Measurements from ENCODE around the gene TRAPPC4. TPM values are rescaled to one million over a fixed set of nuclear protein-coding genes. Genes with fewer than 3 reads are reported as not detected.

The TRAPPC4 gene
- total RNA-seq, 1 experiment from 2014 or later, result 78.9 TPM

GRCh38 chr11:119055901-119056300 is 37.3 kb downstream of the TRAPPC4 start:
- ATAC-seq, result no peak
- DNase-seq (ENCODE audit: low read depth, low spot score), result no peak
- TF ChIP-seq SIN3A (IDR thresholded peaks at IDR 0.05; ENCODE audit: borderline replicate concordance, insufficient read depth, low read depth, low read length) (no peak), TCF7L2 (IDR thresholded peaks at IDR 0.05; ENCODE audit: low read depth, low read length) (no peak), REST (IDR thresholded peaks at IDR 0.05; ENCODE audit: insufficient read depth in 1 of 2, low read depth in 2 of 2, low read length in 1 of 2) (no peak), POLR2AphosphoS5 (IDR thresholded peaks at IDR 0.05; ENCODE audit: low read depth, low read length) (no peak), CTCF (IDR thresholded peaks at IDR 0.05) (no peak)
- Histone ChIP-seq H3K4me1 (ENCODE audit: control insufficient read depth, insufficient read depth, low read length) (peaks cover 7% of the 10 kb centered on the region; the same call in 1 of the 2 replicates), H3K9me3 (ENCODE audit: control insufficient read depth, insufficient read depth, low read depth, low read length) (no peaks in the 10 kb centered on the region), H3K36me3 (ENCODE audit: control insufficient read depth, insufficient read depth, low read length) (peaks cover 19% of the 10 kb centered on the region; the same call in 1 of the 2 replicates), H3K4me3 (ENCODE audit: low read depth in 2 of 2, low read length in 2 of 2) (peak overlapping the region; percentile 82 to 87), H3K27ac (ENCODE audit: low read length) (peak overlapping the region; percentile 86), H3K27me3 (ENCODE audit: control insufficient read depth, insufficient read depth, low read length) (no peaks in the 10 kb centered on the region)
- intact Hi-C loops (cut with micrococcal nuclease; ENCODE audit: unreplicated experiment) (no loop called here), in situ Hi-C loops (cut with HindIII; ENCODE audit: low pct_unique_long_range_greater_than_20kb, low sequenced_read_pairs) (no loop called here)
- BruUV-seq (replicated peaks), result no TSS peak
- POLR2A ChIA-PET, result interaction anchor here (0.6 to 0.7 kb wide), 3 partner anchors 28 to 36 kb away, joined by 3 to 9 read pairs (median 5); no protein-coding TSS in a partner anchor
- CTCF ChIA-PET, result interaction anchor here (0.6 to 1.0 kb wide), 3 partner anchors 11 to 29 kb away, joined by 3 to 5 read pairs (median 3); partner anchors contain the start of gene HMBS

- intact Hi-C loops (cut with micrococcal nuclease; ENCODE audit: unreplicated experiment), result no loop called here
- BruUV-seq (replicated peaks), result no TSS peak
- H3K4me3 ChIP-seq (ENCODE audit: low read depth in 2 of 2, low read length in 2 of 2), result peak overlapping the region; percentile 82 to 87
- CTCF ChIA-PET, result interaction anchor here (0.5 to 0.6 kb wide), 2 partner anchors 21 to 23 kb away, joined by 3 read pairs; no protein-coding TSS in a partner anchor
- POLR2A ChIA-PET, result interaction anchor here (0.6 to 0.7 kb wide), 2 partner anchors 27 to 37 kb away, joined by 3 to 5 read pairs; no protein-coding TSS in a partner anchor
- H3K27ac ChIP-seq (ENCODE audit: low read length), result peak overlapping the region; percentile 86
- ATAC-seq, result peak; percentile 64
- H3K9me3 ChIP-seq (ENCODE audit: control insufficient read depth, insufficient read depth, low read depth, low read length), result no peaks in the 10 kb centered on the region
- DNase-seq (ENCODE audit: low read depth, low spot score), result no peak
- in situ Hi-C loops (cut with HindIII; ENCODE audit: low pct_unique_long_range_greater_than_20kb, low sequenced_read_pairs), result no loop called here
- peaks cover 19% of the 10 kb centered on the region; the same call in 1 of the 2 replicates for H3K36me3 ChIP-seq (ENCODE audit: control insufficient read depth, insufficient read depth, low read length)
- peaks cover 7% of the 10 kb centered on the region; the same call in 1 of the 2 replicates for H3K4me1 ChIP-seq (ENCODE audit: control insufficient read depth, insufficient read depth, low read length)
- no peaks in the 10 kb centered on the region for H3K27me3 ChIP-seq (ENCODE audit: control insufficient read depth, insufficient read depth, low read length)
- TF ChIP-seq CTCF (IDR thresholded peaks at IDR 0.05) (no peak), SIN3A (IDR thresholded peaks at IDR 0.05; ENCODE audit: borderline replicate concordance, insufficient read depth, low read depth, low read length) (no peak), TCF7L2 (IDR thresholded peaks at IDR 0.05; ENCODE audit: low read depth, low read length) (no peak), POLR2AphosphoS5 (IDR thresholded peaks at IDR 0.05; ENCODE audit: low read depth, low read length) (no peak), REST (IDR thresholded peaks at IDR 0.05; ENCODE audit: insufficient read depth in 1 of 2, low read depth in 2 of 2, low read length in 1 of 2) (no peak)
These were observed 37.9 kb downstream of the TRAPPC4 start for GRCh38 chr11:119056421-119056999.

Measured in Panc1 (cell line).